Mammary microvascular endothelial cell (primary cell): Measurements from ENCODE around the gene TNFSF12. TPM values are rescaled to one million over a fixed set of nuclear protein-coding genes. Genes with fewer than 3 reads are reported as not detected.

ENCODE experiments used
- total RNA-seq: library from RNA; depleted of rRNA; stranded (reverse); fragments of >200 nt; gene quantifications from 2 replicates; pipeline ENCODE4 v1.2.3, GENCODE V29; 2015

Gene TNFSF12, protein sequence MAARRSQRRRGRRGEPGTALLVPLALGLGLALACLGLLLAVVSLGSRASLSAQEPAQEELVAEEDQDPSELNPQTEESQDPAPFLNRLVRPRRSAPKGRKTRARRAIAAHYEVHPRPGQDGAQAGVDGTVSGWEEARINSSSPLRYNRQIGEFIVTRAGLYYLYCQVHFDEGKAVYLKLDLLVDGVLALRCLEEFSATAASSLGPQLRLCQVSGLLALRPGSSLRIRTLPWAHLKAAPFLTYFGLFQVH
- 15.9 and 16.8 TPM in 2 replicates for total RNA-seq

DNA sequence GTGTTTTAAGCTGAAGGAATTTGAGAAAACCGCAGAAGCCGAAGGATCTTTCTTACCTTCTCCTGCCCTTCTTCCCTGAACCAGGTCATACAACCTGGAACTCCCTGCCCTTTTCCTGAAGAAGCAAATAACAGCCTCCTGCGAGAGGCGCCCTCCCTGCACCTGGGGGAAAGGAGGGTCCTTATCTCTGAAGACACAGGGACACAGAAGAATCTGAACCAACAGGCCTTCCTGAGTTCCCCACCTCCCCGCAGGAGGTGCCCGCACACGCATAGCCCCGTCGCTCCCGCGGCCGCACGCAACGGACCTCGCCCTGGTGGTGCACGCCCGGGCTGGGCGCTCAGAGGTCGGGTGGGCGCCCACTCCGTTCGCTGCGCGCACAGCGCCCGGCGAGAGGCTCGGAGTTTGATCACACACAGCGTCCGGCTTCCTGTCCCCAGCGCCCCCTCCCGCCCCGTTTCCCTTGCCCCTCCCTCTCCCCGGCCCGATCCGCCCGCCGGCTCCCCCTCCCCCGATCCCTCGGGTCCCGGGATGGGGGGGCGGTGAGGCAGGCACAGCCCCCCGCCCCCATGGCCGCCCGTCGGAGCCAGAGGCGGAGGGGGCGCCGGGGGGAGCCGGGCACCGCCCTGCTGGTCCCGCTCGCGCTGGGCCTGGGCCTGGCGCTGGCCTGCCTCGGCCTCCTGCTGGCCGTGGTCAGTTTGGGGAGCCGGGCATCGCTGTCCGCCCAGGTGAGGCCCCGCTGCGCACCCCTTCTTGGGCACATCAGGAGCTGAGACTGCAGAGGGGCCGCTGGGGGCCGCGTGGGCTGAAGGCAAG lies at the start of gene TNFSF12:
Gene TNFSF12, plus strand, starts transcription at position 474 of the 816 bp plus-strand sequence. Its CDS starts 96 bp downstream, at position 570.

DNA sequence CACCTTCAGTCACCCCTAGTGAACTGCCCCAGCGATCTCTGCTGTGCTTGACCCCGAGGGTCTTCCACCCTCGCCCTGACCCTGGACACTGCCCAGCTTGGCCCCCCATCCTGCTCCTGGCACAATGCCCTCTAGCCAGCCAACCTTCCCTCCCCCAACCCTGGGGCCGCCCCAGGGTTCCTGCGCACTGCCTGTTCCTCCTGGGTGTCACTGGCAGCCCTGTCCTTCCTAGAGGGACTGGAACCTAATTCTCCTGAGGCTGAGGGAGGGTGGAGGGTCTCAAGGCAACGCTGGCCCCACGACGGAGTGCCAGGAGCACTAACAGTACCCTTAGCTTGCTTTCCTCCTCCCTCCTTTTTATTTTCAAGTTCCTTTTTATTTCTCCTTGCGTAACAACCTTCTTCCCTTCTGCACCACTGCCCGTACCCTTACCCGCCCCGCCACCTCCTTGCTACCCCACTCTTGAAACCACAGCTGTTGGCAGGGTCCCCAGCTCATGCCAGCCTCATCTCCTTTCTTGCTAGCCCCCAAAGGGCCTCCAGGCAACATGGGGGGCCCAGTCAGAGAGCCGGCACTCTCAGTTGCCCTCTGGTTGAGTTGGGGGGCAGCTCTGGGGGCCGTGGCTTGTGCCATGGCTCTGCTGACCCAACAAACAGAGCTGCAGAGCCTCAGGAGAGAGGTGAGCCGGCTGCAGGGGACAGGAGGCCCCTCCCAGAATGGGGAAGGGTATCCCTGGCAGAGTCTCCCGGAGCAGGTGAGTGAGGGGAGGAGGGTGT lies 9.9 kb downstream of the TNFSF12 start, which contains the start of gene TNFSF13:
Gene TNFSF13, plus strand, starts transcription at position 207 of the 776 bp plus-strand sequence. Its CDS starts 290 bp downstream, at position 497.

DNA sequence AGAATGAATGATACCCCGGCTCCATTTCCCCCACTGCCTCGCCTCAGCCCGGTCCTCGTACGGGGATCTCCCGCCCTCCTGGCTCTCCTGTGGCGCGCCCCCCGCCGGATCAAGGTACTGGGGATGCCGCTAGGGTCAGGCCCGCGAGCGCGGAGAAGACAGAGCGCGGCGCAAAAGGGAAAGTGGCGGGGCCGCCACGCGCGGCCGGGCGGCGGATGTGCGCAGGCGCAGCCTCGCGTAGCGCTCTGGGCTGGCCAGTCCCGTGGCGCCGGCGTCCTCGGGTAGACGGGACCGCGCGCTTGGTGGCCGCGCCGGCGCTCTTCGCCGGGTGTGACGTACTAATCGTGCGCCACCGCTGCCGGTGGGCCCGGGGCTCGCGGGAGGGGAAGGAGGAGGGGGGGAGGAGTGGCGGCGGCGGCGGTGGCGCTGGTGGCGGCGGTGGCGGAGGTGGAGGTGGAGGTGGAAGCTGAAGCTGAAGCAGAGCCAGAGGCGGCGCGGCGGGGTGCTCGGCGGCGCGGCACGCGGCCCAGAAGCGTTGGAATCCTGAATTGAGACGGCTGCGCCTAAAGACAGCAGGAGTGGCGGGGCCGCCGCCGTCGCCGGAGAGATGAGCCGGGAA lies 12.8 kb downstream of the TNFSF12 start, which contains the start of gene SENP3:
Gene SENP3, plus strand, starts transcription at position 331 of the 619 bp plus-strand sequence. CDS start 1,158 bp downstream, outside the sequence.

DNA sequence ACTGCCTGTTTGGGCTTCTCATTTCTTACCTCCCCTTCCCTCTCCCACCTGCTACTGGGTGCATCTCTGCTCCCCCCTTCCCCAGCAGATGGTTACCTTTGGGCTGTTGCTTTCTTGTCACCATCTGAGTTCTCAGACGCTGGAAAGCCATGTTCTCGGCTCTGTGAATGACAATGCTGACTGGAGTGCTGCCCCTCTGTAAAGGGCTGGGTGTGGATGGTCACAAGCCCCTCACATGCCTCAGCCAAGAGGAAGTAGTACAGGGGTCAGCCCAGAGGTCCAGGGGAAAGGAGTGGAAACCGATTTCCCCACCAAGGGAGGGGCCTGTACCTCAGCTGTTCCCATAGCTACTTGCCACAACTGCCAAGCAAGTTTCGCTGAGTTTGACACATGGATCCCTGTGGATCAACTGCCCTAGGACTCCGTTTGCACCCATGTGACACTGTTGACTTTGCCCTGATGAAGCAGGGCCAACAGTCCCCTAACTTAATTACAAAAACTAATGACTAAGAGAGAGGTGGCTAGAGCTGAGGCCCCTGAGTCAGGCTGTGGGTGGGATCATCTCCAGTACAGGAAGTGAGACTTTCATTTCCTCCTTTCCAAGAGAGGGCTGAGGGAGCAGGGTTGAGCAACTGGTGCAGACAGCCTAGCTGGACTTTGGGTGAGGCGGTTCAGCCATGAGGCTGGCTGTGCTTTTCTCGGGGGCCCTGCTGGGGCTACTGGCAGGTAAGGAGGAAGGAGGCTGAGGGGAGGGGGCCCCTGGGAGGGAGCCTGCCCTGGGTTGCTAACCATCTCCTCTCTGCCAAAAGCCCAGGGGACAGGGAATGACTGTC lies 30.4 kb downstream of the TNFSF12 start, which contains the start of gene CD68:
Gene CD68, plus strand, starts transcription at position 638 of the 833 bp plus-strand sequence. Its CDS starts 40 bp downstream, at position 678.

DNA sequence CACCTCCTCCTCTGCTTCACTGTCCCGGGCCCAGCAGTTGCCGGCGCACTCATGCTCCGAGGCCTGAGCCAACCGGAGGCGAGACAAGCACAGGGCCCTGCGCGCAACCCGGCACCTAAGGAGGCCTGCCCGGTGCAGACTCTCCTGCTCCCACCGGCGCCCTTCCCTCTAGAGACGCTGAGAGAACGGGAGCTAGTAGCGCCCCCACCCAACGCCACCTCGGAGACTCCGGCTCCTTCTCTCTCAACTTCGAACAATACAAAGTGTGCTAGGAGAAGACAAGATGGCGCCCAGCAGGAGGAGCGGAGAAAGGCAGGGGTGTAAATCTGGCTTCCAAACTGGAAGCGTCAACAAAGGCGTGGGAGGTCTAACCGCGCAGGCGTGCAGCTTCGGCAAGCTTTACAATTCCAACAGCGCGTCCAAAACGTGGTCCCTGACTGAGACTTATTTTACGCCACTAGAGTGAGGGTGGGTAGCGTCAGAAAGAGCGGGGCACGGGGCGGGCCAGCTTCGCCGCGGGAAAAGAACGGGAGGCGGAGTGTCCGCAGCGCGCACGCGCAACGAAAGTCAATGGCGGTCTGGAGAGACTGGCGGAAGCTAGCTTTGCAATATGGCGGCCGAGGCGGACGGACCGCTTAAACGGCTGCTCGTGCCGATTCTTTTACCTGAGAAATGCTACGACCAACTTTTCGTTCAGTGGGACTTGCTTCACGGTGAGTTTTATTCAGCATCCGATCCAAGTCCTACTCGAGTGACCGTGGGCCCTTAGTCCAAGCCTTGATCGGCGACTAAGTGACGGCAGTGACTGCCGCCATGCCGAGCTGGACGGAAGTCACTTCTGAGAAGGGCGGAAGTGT lies 34.6 kb downstream of the TNFSF12 start, which contains the start of gene MPDU1:
Gene MPDU1, plus strand, starts transcription at position 600 of the 857 bp plus-strand sequence. Its CDS starts 11 bp downstream, at position 611.

DNA sequence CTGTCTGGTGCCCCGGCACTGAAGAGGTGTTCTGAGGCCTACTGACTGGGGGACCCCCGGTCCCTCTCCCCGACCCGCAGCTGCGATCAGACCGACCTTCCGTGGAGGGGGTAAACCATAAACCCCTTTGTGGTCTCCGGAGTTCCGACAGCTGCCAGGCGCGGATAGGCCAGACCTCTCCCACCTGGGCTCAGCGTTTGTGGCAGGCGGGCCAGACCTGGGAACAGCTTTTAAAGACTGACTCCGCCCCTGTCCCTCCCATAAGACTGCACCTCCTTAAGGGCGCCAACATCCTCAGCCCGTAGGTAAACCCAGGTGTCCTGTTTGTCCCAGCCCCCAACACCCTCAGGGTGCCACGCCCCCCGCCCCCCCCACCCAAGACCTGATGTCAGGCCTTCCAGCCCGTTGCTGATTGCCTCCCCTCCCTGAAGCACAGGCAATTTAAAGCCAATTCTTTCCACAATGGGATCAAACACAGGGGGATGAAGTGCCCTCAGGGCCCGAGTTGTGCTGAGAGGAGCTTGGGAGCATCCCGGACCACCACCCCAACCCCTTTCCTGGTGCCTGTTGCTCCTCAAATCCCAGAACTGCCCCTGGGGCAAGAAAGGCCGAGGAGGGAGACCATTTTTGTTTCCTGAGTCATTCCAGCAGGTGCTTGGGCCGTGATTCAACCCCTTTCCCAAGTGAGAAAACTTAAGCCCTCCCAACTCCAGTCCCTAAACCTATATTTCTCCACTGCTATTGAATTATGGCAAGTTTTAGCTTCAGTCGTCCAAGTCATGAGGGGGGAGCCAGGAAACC lies 41.2 kb downstream of the TNFSF12 start, which contains the start of gene SOX15:
Gene SOX15, minus strand, starts transcription at position 204 of the 801 bp plus-strand sequence. CDS start 418 bp downstream, outside the sequence.

Other genes starting within 250 kb of the TNFSF12 start
- gene EIF5A, start 241.4 kb upstream of the TNFSF12 start, total RNA-seq: 572 and 718 TPM in 2 replicates
- gene GPS2, start 233.7 kb upstream of the TNFSF12 start, total RNA-seq: 63.7 and 93.7 TPM in 2 replicates
- gene NEURL4, start 219.7 kb upstream of the TNFSF12 start, total RNA-seq: 9.8 and 11.4 TPM in 2 replicates
- gene ACAP1, start 212.5 kb upstream of the TNFSF12 start, total RNA-seq: 0.07 TPM in 1 of 2 replicates, not detected in the other
- 4.2 and 5.5 TPM in 2 replicates for gene KCTD11, start 196.9 kb upstream of the TNFSF12 start, total RNA-seq
- gene TMEM95, start 193.9 kb upstream of the TNFSF12 start, total RNA-seq: not detected in 2 replicates
- gene TNK1, start 168.0 kb upstream of the TNFSF12 start, total RNA-seq: 0.15 and 2.5 TPM in 2 replicates
- 66.6 and 72.2 TPM in 2 replicates for gene PLSCR3, start 154.5 kb upstream of the TNFSF12 start, total RNA-seq
- 41.1 and 116 TPM in 2 replicates for gene TMEM256, start 145.0 kb upstream of the TNFSF12 start, total RNA-seq
- 2.9 and 3.1 TPM in 2 replicates for gene NLGN2, start 141.2 kb upstream of the TNFSF12 start, total RNA-seq
- not detected in 2 replicates for gene SPEM1, start 128.7 kb upstream of the TNFSF12 start, total RNA-seq
- not detected in 2 replicates for gene SPEM2, start 123.4 kb upstream of the TNFSF12 start, total RNA-seq
- gene SPEM3, start 120.2 kb upstream of the TNFSF12 start, total RNA-seq: not detected in 2 replicates
- gene TMEM102, start 113.6 kb upstream of the TNFSF12 start, total RNA-seq: 8.0 and 9.7 TPM in 2 replicates
- 0.20 TPM in 1 of 2 replicates, not detected in the other for gene FGF11, start 109.5 kb upstream of the TNFSF12 start, total RNA-seq
- gene CHRNB1, start 104.0 kb upstream of the TNFSF12 start, total RNA-seq: 3.5 and 10.1 TPM in 2 replicates
- gene ZBTB4, start 69.4 kb upstream of the TNFSF12 start, total RNA-seq: 18.9 and 20.9 TPM in 2 replicates
- gene SLC35G6, start 67.6 kb upstream of the TNFSF12 start, total RNA-seq: not detected in 2 replicates
- 45.0 and 63.4 TPM in 2 replicates for gene POLR2A, start 64.7 kb upstream of the TNFSF12 start, total RNA-seq
- gene TNFSF13, start 9.7 kb downstream of the TNFSF12 start, total RNA-seq: 2.8 and 5.5 TPM in 2 replicates
- 88.5 and 94.1 TPM in 2 replicates for gene SENP3, start 12.9 kb downstream of the TNFSF12 start, total RNA-seq
- 28.8 TPM in 2 replicates for gene CD68, start 30.6 kb downstream of the TNFSF12 start, total RNA-seq
- gene MPDU1, start 34.8 kb downstream of the TNFSF12 start, total RNA-seq: 308 and 329 TPM in 2 replicates
- not detected in 2 replicates for gene SOX15, start 41.0 kb downstream of the TNFSF12 start, total RNA-seq
- 29.8 and 33.8 TPM in 2 replicates for gene FXR2, start 65.8 kb downstream of the TNFSF12 start, total RNA-seq
- 18.9 and 24.8 TPM in 2 replicates for gene SAT2, start 78.8 kb downstream of the TNFSF12 start, total RNA-seq
- gene SHBG, start 81.1 kb downstream of the TNFSF12 start, total RNA-seq: 0.13 TPM in 1 of 2 replicates, not detected in the other
- gene ATP1B2, start 101.9 kb downstream of the TNFSF12 start, total RNA-seq: not detected in 2 replicates
- 85.9 and 87.5 TPM in 2 replicates for gene TP53, start 138.4 kb downstream of the TNFSF12 start, total RNA-seq
- gene WRAP53, start 139.4 kb downstream of the TNFSF12 start, total RNA-seq: 20.5 and 21.6 TPM in 2 replicates
- gene EFNB3, start 156.1 kb downstream of the TNFSF12 start, total RNA-seq: 0.10 and 0.13 TPM in 2 replicates
- 0.93 and 1.7 TPM in 2 replicates for gene DNAH2, start 168.7 kb downstream of the TNFSF12 start, total RNA-seq